Fibroblast of the conjunctiva (primary cell): ENCODE results near the gene EXOC3L1.
A peak's percentile ranks its signal among the peaks of the same experiment; 100 is the strongest.

Source experiments
- DNase-seq: peaks from one replicate; pipeline ENCODE4 v3.0.0-alpha.2; 2010; ENCODE audit warnings: low read depth

EXOC3L1 gene, protein sequence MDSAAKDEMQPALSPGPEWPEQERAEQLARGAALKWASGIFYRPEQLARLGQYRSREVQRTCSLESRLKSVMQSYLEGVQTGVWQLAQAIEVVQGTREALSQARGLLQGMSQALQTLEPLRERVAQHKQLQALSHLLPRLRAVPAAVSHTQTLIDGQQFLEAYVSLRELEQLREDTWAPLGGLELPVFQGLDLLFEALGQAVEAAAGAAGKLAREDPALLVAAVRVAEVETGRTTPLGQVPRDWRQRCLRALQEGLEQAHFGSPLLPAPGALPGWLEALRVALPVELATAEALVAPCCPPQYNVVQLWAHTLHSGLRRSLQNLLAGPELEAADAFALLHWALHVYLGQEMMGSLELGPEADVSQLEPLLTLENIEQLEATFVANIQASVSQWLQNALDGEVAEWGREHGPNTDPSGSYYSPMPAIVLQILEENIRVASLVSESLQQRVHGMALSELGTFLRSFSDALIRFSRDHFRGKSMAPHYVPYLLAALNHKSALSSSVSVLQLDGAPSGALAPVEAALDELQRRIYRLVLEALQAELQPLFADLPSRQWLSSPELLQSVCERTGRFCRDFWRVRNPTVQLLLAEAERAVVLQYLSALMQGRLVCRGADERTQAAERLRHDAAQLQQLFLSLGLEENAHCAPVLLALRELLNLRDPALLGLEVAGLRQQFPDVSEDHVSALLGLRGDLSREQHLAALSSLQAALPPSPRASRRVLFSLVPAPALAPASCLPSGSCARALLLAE

DNA sequence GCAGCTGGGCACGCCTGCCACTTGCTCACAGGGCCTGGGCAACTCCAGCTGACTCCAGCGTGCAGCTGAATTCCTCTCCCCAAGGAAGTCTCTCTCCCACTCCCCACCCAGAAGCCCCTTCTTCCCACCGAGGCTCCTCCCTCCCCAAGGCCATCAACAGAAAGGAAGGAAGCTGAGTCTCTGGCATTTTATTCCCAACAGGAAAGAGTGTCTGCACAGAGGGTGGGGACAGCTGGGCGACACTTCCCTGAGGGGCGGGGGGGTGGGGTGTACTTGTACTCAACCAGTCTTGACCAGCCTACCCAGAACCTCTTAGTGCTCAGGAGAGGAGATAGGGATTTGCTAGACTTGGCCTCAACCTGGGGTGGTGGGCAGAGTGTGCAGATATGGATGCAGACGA lies at the start of gene EXOC3L1:
Gene EXOC3L1, minus strand, starts transcription at position 96 of the 400 bp plus-strand sequence. CDS start 460 bp downstream, outside the sequence.
- DNase-seq = no peak

- no peak for DNase-seq
Measured at GRCh38 chr16:67238806-67239470, 49.0 kb upstream of the EXOC3L1 start.

DNA sequence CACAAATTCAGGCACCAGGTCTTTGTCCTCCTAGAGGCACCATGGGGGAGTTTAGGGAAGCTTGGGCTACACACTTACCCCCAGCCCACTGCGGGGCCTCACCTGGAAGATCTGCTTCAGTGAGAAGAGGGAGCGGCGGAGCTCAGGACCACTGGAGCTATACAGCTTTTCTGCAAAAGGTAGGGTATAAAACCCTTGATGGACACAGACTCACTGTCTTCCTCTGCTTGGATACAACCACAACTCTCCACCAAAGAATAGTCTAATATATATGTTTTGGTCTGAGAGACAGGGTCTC lies 48.3 kb upstream of the EXOC3L1 start:
- DNase-seq = no peak

DNA sequence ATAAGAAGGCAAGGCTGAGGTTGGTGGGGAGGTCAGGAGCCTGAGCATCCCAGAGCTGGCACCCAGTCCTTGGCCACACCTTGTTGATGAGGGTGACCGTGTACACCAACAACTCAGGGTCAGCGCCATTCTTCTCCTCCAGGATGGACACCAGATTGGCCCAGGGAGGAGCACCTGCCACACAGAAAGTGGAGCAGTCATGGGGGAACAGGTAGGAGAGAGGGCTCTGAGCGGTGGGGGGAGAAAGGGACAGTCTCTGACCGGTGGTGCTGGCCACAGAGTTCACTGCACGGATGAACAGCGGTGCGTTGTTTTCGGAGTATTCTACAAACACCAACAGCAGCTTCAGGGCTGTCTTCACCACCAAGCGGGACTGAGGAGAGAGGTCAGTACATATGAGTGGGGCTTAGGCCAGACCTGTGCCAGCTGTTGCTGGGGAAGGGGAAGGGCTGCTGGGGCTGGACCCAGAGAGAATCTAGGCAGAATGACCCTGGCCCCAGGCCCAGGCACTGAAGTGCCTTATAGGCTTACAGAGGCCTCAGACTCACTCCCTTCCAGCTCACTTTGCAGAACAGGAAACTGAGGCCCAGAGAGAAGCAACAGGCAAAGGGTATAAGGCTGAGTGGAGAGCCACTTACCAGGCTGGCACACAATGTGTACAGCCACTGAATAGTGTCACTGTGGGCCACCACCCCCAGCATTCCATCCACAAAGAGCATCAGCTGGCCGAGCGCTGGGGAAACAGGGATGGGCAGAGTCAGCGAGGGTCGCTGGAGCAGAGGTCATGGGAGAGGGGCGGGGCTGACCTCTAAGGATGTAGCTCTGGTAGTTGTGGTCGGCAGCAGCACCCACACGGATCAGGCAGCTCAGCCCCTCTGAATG lies 47.7 kb upstream of the EXOC3L1 start:
- DNase-seq = no peak

- peak; percentile 31 for DNase-seq
Measured at GRCh38 chr16:67236563-67237395, 46.8 kb upstream of the EXOC3L1 start.

GRCh38 chr16:67235816-67236562 lies 46.1 kb upstream of the EXOC3L1 start:
- DNase-seq = no peak

DNA sequence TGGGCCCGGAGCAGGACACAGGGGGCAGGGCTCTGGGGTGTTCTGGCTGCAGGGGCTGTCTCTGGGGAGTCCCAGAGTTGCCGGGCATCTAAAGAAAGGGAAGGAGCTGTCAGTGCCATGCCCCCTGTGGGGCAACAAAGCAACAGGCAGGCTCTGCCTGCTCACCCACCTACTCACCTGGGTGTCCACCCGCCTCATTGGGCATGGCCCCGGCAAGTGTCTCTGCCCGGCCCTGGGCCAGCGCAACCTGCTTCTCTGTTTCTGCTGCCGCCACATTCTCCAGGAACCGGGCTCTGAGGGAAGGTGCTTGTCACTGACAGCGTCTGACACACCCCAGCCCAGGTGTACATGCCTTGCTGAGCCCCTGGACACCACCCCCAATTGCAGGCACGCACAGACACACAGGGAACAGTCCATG lies 44.3 kb upstream of the EXOC3L1 start:
- no peak for DNase-seq

GRCh38 chr16:67233596-67233995 lies 43.7 kb upstream of the EXOC3L1 start:
- DNase-seq = no peak

DNA sequence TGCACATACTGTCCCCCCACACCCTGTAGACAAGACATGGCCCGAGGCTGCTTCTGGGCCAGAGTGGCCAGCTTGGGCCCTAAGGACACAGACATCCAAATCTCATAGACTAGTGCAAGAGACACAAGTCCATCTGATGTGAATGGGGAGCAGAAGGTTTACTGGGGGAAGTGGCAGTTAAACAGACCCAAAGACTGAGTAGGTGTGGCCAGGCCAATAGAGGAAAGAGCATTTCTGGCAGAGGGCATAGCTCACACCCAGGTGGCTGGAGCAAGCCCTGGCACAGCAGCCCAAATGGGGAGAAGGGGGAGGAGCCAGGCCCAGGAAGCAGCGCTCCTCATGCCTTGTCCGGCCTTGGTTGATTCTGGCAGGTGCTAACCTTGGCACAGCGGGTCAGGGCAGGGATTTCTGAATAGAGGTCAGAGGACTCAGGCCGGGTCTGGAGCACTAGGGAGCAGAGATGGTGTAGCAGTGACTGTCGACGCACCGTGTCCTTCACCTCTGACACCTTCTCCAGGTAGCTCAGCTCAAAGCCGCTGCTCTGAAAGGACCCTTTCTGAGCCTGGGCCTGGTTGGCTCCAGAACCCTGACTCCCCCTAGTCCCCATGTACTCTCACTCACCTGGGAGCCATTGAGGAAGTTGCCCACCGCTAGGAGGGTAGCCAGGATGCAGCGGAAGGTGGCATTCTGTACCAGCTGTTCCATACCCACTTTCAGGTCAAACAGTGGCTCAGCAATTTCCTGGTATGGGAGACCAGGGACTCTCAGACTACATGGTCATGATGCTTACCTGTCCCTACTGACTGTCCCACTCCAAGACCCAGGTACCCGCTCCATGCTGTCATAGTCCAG lies 41.1 kb upstream of the EXOC3L1 start:
- no peak for DNase-seq

DNA sequence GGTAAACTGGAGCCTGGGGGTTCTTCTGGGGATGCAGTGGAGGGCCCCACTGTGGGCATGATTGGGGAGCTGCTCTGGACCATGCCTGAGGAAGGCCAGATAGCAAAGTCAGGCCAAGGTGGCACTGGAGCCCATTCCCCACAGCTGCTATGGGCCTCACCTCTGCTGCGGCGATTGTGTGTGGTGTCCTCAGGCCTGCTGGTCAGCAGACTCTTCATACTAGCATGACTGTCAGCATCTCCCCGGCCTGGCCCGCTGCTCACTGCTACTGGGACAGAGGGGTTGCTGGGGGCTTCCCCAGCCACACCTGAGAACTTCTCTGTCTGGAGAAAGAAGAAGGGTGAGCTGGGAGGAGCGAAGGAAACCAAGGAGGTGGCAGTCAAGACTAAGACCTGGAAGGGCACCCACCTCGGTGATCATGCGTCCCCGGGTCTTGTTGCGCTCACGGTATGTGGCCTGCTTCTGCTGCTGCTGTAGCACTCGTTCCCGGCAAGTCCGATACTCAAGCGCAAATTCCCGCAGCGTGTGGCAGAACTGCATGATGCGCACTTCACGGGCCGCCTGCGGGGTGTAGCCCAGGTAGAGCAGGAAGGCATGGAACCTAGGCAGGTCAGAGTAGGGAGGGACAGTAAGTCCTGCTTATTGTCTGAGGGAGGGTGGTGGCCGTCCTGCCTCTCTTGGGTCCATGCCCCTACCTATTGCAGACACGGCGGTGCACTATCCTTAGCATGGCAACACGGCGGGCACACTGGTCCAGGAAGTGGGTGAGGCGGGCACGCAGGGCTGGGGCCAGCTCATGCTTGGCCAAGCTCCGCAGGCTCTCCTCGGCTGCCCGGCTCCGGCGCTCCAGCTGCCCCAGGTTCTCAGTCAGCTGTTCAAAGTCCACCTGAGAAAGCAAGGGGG lies 40.2 kb upstream of the EXOC3L1 start:
- no peak for DNase-seq

DNA sequence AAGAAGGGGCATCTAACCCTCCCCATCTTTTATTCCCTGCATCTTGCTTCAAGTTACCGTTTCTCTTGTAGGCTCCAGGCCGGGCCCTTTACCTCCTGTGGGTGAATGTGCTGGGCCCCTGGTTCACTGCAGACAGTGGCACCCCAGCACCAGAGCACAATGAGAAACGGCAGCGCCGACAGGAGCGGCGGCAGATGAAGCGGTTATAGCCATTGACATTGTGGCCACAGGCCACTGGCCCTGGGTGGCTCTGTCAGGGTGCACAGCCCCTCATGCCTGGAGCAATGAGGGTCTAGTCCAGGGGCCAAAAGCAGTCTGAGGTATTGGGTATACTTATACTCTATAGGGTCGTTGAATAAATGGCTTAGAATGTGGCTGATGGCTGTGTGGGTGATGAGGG lies 39.0 kb upstream of the EXOC3L1 start:
- DNase-seq = no peak

DNA sequence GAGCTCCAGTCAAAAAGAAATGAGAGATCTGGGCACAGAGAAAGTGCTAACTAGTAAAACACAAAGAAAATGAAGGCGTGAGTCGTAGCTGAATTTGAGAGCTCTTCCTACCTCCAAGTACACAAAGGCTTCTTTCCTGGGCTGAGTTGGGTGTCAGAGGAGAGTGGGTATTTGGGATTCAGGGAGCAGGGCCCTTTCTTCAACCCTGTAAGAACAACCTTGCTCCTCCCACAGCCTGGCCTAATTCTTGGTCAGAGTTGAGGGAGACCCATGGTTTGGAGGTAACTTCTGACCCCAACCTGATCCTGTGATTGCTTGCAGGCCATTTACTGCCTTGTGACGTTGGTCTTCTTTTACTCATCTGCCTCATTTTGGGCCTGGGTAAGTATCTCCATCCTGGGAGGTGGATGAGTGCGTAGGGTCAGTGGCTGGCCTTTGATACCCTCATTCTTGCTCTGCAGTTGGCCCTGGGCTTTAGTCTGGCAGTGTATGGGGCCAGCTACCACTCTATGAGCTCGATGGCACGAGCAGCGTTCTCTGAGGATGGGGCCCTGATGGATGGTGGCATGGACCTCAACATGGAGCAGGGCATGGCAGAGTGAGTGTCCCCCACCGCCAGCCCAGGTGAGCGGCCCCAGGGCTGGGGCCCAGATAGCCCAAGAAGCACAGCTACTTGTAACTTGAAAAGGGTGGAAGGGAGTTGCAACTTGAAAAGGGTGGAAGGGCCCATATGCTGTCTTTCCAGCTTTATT lies 38.3 kb upstream of the EXOC3L1 start:
- DNase-seq = no peak

DNA sequence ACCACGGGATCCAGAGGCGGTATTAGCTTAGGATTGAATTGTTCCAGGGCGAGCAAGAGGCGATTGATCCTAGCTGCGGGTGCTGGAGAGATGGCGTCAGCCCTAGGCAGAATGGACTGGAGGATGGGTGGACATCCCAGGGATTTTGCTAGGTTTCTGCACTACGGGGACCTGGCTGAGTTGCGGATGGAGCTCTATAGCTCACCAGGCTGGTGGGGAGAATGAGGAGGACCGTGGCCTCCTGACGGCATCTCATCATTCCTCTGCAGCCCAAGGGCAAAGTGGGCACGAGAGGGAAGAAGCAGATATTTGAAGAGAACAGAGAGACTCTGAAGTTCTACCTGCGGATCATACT lies 37.6 kb upstream of the EXOC3L1 start:
- DNase-seq = no peak

DNA sequence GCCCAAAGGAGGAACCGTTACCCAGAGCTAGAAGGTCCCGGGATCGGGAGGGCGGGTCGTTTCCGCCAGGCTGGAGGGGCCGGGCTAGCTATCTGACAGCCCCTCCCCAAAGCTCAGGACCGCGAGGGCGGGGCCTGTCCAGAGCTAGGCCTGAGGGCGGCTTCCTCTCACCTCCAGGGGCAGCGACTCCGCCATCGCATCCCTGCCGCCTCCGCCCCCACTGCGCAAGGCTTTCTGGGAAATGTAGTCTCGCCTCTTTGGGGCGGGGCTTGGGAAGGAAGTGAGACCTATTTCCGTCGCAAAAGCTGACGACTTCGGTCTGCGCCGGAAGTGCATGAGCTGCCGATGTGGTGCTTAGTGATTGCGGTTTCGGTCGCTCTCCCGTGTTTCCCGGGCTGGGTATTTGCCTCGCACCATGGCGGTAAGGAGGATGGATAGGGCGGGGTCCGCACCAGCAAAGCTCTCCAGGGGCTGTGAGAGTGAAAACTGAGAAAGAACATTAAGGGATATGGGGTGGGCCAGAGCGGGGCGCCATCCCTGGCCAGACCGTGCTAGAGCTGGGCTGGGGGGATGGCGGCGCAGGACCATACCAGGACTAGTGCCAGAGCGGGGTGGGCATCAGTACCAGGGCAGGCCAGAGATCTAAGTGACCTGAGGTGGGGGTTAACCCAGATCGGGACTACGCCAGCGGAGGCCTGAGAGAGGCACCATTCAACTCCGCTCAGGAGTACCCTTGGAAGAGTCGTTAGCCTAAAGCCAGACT lies 37.0 kb upstream of the EXOC3L1 start, which contains the start of gene TMEM208:
Gene TMEM208, plus strand, starts transcription at position 327 of the 763 bp plus-strand sequence. Its CDS starts 89 bp downstream, at position 416.
- DNase-seq = peak; percentile 96

DNA sequence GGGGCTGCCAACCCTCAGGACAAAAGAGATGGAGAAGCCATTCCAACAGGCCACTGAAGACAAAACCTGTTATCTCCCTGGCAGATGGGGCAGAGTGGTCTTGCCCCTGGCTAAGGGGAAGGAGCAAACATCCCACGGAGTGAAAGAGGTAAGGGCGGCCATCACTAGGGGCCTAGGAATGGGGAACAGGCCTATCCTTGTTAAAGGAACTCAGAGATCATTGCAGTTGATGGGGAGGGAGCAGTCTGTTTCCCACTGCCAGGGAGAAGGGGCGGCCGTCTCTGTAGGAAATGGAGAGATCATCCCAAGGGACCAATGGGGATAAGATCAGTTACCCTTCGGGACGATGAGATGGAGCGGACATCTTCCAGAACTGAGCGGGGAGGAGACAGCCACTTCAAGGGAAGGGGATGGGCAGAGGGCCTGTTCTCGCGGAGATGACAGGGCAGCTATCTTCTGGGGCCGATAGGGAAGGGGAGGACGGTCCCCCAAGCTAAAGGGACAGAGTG lies 36.4 kb upstream of the EXOC3L1 start:
- no peak for DNase-seq

DNA sequence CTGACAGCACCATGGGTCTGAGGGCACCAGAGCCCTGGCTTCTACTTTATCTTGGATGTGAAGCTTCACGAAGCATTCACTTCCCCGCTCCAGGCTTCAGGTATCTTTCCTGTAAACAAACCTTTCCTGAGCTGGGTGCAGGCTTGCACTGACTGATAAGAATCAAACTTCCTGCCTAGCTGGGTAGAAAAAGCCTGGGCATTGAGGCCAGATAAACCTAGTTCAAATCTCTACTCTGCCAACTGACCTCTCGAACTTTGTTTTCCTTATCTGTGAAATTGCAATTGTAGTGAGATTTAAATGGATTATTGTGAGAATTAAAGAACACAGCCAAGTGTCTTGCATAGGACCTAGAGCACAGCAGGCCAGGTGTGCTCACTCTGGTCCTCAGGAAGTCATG lies 34.1 kb upstream of the EXOC3L1 start:
- DNase-seq = no peak
